Activated CD4-positive, alpha-beta T cell treated with anti-CD3 and anti-CD28 coated beads, Interleukin-2, amount 10 ng/mL, durations not matched to agents 24 days and 14 days (primary cell): ENCODE data around the gene SRR. TPM values are rescaled to one million over a fixed set of nuclear protein-coding genes. Genes with fewer than 3 reads are reported as not detected.
"Not testable (repeated sequence)": the region's sequence is repeated elsewhere in the genome, so short reads cannot be mapped to it uniquely, and the experiment has no call there.

Experiments used
- DNase-seq: peaks from one replicate; pipeline ENCODE4 v3.0.0; 2022
- H3K27ac Mint-ChIP-seq: one replicate; pipeline ENCODE4 v1.8.0; 2022; ENCODE audit warnings: mild to moderate bottlenecking, mixed read lengths
- H3K27me3 Mint-ChIP-seq: one replicate; pipeline ENCODE4 v1.8.0; 2022; ENCODE audit warnings: mixed read lengths
- H3K36me3 Mint-ChIP-seq: one replicate; pipeline ENCODE4 v1.8.0; 2022; ENCODE audit warnings: low read depth, mild to moderate bottlenecking, mixed read lengths
- H3K4me1 Mint-ChIP-seq: one replicate; pipeline ENCODE4 v1.8.0; 2021; ENCODE audit warnings: mixed read lengths
- H3K4me3 Mint-ChIP-seq: one replicate; pipeline ENCODE4 v1.8.0; 2022; ENCODE audit warnings: mild to moderate bottlenecking, moderate library complexity, mixed read lengths
- H3K9me3 Mint-ChIP-seq: one replicate; pipeline ENCODE4 v1.8.0; 2021; ENCODE audit warnings: mixed read lengths
- intact Hi-C: fragments of 100-400 bp; cut with micrococcal nuclease; formaldehyde crosslinking; loops from one replicate; pipeline ENCODE4 v1.15.1; 2023
- total RNA-seq: library from RNA; stranded (reverse); gene quantifications from 2 replicates; pipeline ENCODE4 v1.2.3, GENCODE V29; 2022

SRR gene
- 13.8 and 15.6 TPM in 2 replicates for total RNA-seq

GRCh38 chr17:2303204-2304188 is at the start of gene SRR, which contains the start of gene SMG6:
Gene SRR (plus strand): TSS chr17:2303950. CDS start chr17:2315561, 11,611 bp downstream.
Gene SMG6 (minus strand): TSS chr17:2303785. CDS start chr17:2303720, 65 bp downstream.
- peak within 1 kb of the TSS; percentile 91 for H3K4me3 Mint-ChIP-seq
- peaks cover 27% of the 10 kb centered on the region for H3K36me3 Mint-ChIP-seq
- peak; percentile 97 for DNase-seq
- peaks cover 35% of the 10 kb centered on the region for H3K4me1 Mint-ChIP-seq
- H3K27me3 Mint-ChIP-seq = no peaks in the 10 kb centered on the region
- H3K27ac Mint-ChIP-seq = peak within 1 kb of the TSS; percentile 84
- no peaks in the 10 kb centered on the region for H3K9me3 Mint-ChIP-seq
- intact Hi-C loops = loop anchor here (1.0 to 2.0 kb wide), 4 partner anchors 33 to 248 kb away; partner anchors contain the start of genes HIC1, MNT and TSR1

GRCh38 chr17:2258830-2259229 is 44.9 kb upstream of the SRR start:
- peak overlapping the region; percentile 81 for H3K4me3 Mint-ChIP-seq
- H3K27me3 Mint-ChIP-seq, H3K9me3 Mint-ChIP-seq: not testable (repeated sequence)
- intact Hi-C loops = loop anchor here (2.0 kb wide), 1 partner anchor 14 kb away; no protein-coding TSS in a partner anchor
- peak; percentile 75 for DNase-seq
- peaks cover 38% of the 10 kb centered on the region for H3K36me3 Mint-ChIP-seq
- peaks cover 71% of the 10 kb centered on the region for H3K4me1 Mint-ChIP-seq
- peak overlapping the region; percentile 98 for H3K27ac Mint-ChIP-seq

GRCh38 chr17:2259769-2260536 is 43.8 kb upstream of the SRR start:
- Mint-ChIP-seq H3K4me3 (peak overlapping the region; percentile 81), H3K36me3 (peaks cover 34% of the 10 kb centered on the region), H3K9me3 (no peaks in the 10 kb centered on the region), H3K27ac (peak overlapping the region; percentile 98), H3K4me1 (peaks cover 71% of the 10 kb centered on the region), H3K27me3 (no peaks in the 10 kb centered on the region)
- intact Hi-C loops = loop anchor here (2.0 kb wide), 1 partner anchor 13 kb away; no protein-coding TSS in a partner anchor
- peak; percentile 94 for DNase-seq

- Mint-ChIP-seq H3K27ac (peak overlapping the region; percentile 98), H3K27me3 (no peaks in the 10 kb centered on the region), H3K4me1 (peaks cover 80% of the 10 kb centered on the region), H3K9me3 (no peaks in the 10 kb centered on the region), H3K36me3 (peaks cover 29% of the 10 kb centered on the region), H3K4me3 (peak overlapping the region; percentile 52)
- no peak for DNase-seq
- intact Hi-C loops = no loop called here
These were observed 41.6 kb upstream of the SRR start for GRCh38 chr17:2262135-2262587.

GRCh38 chr17:2263183-2264066 is 40.3 kb upstream of the SRR start:
- H3K27ac Mint-ChIP-seq = peak overlapping the region; percentile 98
- intact Hi-C loops = no loop called here
- H3K36me3 Mint-ChIP-seq = peaks cover 26% of the 10 kb centered on the region
- peak overlapping the region; percentile 75 for H3K4me3 Mint-ChIP-seq
- H3K4me1 Mint-ChIP-seq = peaks cover 78% of the 10 kb centered on the region
- no peaks in the 10 kb centered on the region for H3K9me3 Mint-ChIP-seq
- H3K27me3 Mint-ChIP-seq = no peaks in the 10 kb centered on the region
- DNase-seq = peak; percentile 72

GRCh38 chr17:2264067-2264860 is 39.5 kb upstream of the SRR start:
- H3K9me3 Mint-ChIP-seq = no peaks in the 10 kb centered on the region
- no peaks in the 10 kb centered on the region for H3K27me3 Mint-ChIP-seq
- peak; percentile 72 for DNase-seq
- H3K4me3 Mint-ChIP-seq = peak overlapping the region; percentile 75
- H3K36me3 Mint-ChIP-seq = peaks cover 27% of the 10 kb centered on the region
- H3K4me1 Mint-ChIP-seq = peaks cover 69% of the 10 kb centered on the region
- intact Hi-C loops = no loop called here
- H3K27ac Mint-ChIP-seq = peak overlapping the region; percentile 98

GRCh38 chr17:2265166-2265565 is 38.6 kb upstream of the SRR start:
- DNase-seq, H3K27me3 Mint-ChIP-seq, H3K9me3 Mint-ChIP-seq: not testable (repeated sequence)
- Mint-ChIP-seq H3K4me3 (peak overlapping the region; percentile 75), H3K36me3 (peaks cover 31% of the 10 kb centered on the region), H3K4me1 (peaks cover 68% of the 10 kb centered on the region), H3K27ac (peak overlapping the region; percentile 98)
- intact Hi-C loops = loop anchor here (5.0 kb wide), 1 partner anchor 393 kb away; no protein-coding TSS in a partner anchor

GRCh38 chr17:2266045-2266864 is 37.5 kb upstream of the SRR start:
- Mint-ChIP-seq H3K36me3 (peaks cover 36% of the 10 kb centered on the region), H3K27ac (peak overlapping the region; percentile 98), H3K27me3 (no peaks in the 10 kb centered on the region), H3K9me3 (no peaks in the 10 kb centered on the region), H3K4me3 (peak overlapping the region; percentile 75), H3K4me1 (peaks cover 70% of the 10 kb centered on the region)
- intact Hi-C loops = loop anchor here (1.0 to 5.0 kb wide), 5 partner anchors 9 to 394 kb away; no protein-coding TSS in a partner anchor
- peak; percentile 96 for DNase-seq

- H3K4me3 Mint-ChIP-seq = peak overlapping the region; percentile 75
- intact Hi-C loops = loop anchor here (1.0 to 5.0 kb wide), 5 partner anchors 8 to 395 kb away; no protein-coding TSS in a partner anchor
- no peaks in the 10 kb centered on the region for H3K27me3 Mint-ChIP-seq
- H3K27ac Mint-ChIP-seq = peak overlapping the region; percentile 98
- no peak for DNase-seq
- peaks cover 66% of the 10 kb centered on the region for H3K4me1 Mint-ChIP-seq
- H3K9me3 Mint-ChIP-seq = no peaks in the 10 kb centered on the region
- H3K36me3 Mint-ChIP-seq = peaks cover 33% of the 10 kb centered on the region
These were observed 36.9 kb upstream of the SRR start for GRCh38 chr17:2266865-2267228.

GRCh38 chr17:2267354-2267753 is 36.4 kb upstream of the SRR start:
- peaks cover 66% of the 10 kb centered on the region for H3K4me1 Mint-ChIP-seq
- intact Hi-C loops = loop anchor here (2.0 to 5.0 kb wide), 2 partner anchors 15 to 395 kb away; no protein-coding TSS in a partner anchor
- H3K27me3 Mint-ChIP-seq = no peaks in the 10 kb centered on the region
- H3K4me3 Mint-ChIP-seq = peak overlapping the region; percentile 75
- H3K9me3 Mint-ChIP-seq = no peaks in the 10 kb centered on the region
- H3K36me3 Mint-ChIP-seq = peaks cover 36% of the 10 kb centered on the region
- peak overlapping the region; percentile 98 for H3K27ac Mint-ChIP-seq
- no peak for DNase-seq

- no peak for DNase-seq
- intact Hi-C loops = loop anchor here (2.0 to 5.0 kb wide), 2 partner anchors 13 to 80 kb away; no protein-coding TSS in a partner anchor
These were observed 31.6 kb upstream of the SRR start for GRCh38 chr17:2271985-2272702.

More at GRCh38 chr17:2271985-2272702, 31.6 kb upstream of the SRR start:
- Mint-ChIP-seq H3K27me3 (no peaks in the 10 kb centered on the region), H3K36me3 (peaks cover 43% of the 10 kb centered on the region), H3K27ac (peak overlapping the region; percentile 93), H3K9me3 (no peaks in the 10 kb centered on the region), H3K4me3 (peak overlapping the region; percentile 63), H3K4me1 (peaks cover 60% of the 10 kb centered on the region)
